Heart right ventricle (tissue), 16 donors: Measurements from ENCODE around the gene LAMA4. TPM values are rescaled to one million over a fixed set of nuclear protein-coding genes. Genes with fewer than 3 reads are reported as not detected.
A peak's percentile ranks its signal among the peaks of the same experiment; 100 is the strongest.

Source experiments
- ATAC-seq, 8 donors: fragments of 200-7000 bp; cut with Tn5 transposase; one replicate each; pipeline ENCODE4 v1.9.1; 2020; ENCODE audit warnings: mild to moderate bottlenecking in 8 of 8, moderate library complexity in 8 of 8, moderate number of reproducible peaks in 1 of 8
- DNase-seq, 2 donors: peaks; one replicate each; pipeline ENCODE4 v3.0.0-alpha.2; 2020
- H3K27ac ChIP-seq, 10 donors: fragments of 200-600 bp; sonication (generic) in 2 of 10; one replicate each; pipeline versions ENCODE4 v1.5.0 to v1.8.0; 2020 to 2022; ENCODE audit warnings: mild to moderate bottlenecking in 3 of 10
- H3K27me3 ChIP-seq, 7 donors: fragments of 200-600 bp; one replicate each; pipeline ENCODE4 v1.8.0; 2021 to 2022; ENCODE audit warnings: mild to moderate bottlenecking in 2 of 7
- H3K36me3 ChIP-seq, 9 donors: fragments of 200-600 bp; sonication (generic) in 1 of 9; one replicate each; pipeline versions ENCODE4 v1.5.0 to v1.8.0; 2020 to 2022; ENCODE audit warnings: mild to moderate bottlenecking in 2 of 9
- H3K4me1 ChIP-seq, 9 donors: fragments of 200-600 bp; sonication (generic) in 1 of 9; one replicate each; pipeline versions ENCODE4 v1.5.0 to v1.8.0; 2020 to 2022; ENCODE audit warnings: mild to moderate bottlenecking in 4 of 9
- H3K4me3 ChIP-seq, 10 donors: fragments of 200-600 bp; sonication (generic) in 2 of 10; one replicate each; pipeline versions ENCODE4 v1.5.0 to v1.8.0; 2020 to 2022; ENCODE audit warnings: mild to moderate bottlenecking in 7 of 10, moderate library complexity in 2 of 10
- H3K9me3 ChIP-seq, 11 donors: fragments of 200-600 bp in 10 of 11; sonication (generic) in 2 of 11; one replicate each; pipeline versions ENCODE4 v1.5.0 to v1.8.0; 2013 to 2022; ENCODE audit warnings: mild to moderate bottlenecking in 2 of 11, control low read depth in 1 of 11, moderate library complexity in 1 of 11
- WGBS, 2 donors: extraction: QIAGEN DNeasy Blood & Tissue Kit; methylation state at CpG; one replicate each; pipeline ENCODE4 v1.1.7; 2013; ENCODE audit warnings: inconsistent platforms in 1 of 2; 5-methylcytosine and 5-hydroxymethylcytosine counted together
- intact Hi-C, 10 donors: fragments of 100-400 bp; cut with DNase I; formaldehyde crosslinking; loops; one replicate each; pipeline versions ENCODE4 v1.11.1 to v1.14.2; 2022
- polyA plus RNA-seq, 2 donors: library from polyadenylated mRNA; stranded (reverse); fragments of 200-250 nt; gene quantifications; one replicate each; pipeline ENCODE4 v1.2.3, GENCODE V29; 2013
- total RNA-seq, 10 donors: library from RNA; stranded (reverse); fragmentation: NEBNext Ultra II Directional in 3 of 10; extraction: Animal tissue kit (Norgen Biotek cat#: 25700) in 3 of 10; gene quantifications; one replicate each; pipeline versions ENCODE4 v1.2.1 to v1.2.4, GENCODE V29; 2021 to 2023
- TF ChIP-seq, protein P1 (sequence below), 9 donors: fragments of 200-600 bp; sonication (generic) in 2 of 9; IDR thresholded peaks; one replicate each; pipeline versions ENCODE4 v1.5.0 to v1.8.0; 2021 to 2022; ENCODE audit warnings: antibody characterized with exemption in 9 of 9, mild to moderate bottlenecking in 5 of 9, moderate library complexity in 1 of 9
- donor health status: Arrhythmogenic right ventricular cardiomyopathy.
- donor health status: ischemic (EF 13 %, LVEDD 7.1; RV severe dilation, severe dysfunction).
- donor health status: healthy with polysubstance abuse.
- donor health status: DM: no; HTN: yes; CAD: no.
- donor health status: DM: no; HTN: no; CAD: no.
- donor health status: ischemic (EF 25% LVEDD 6.9; RV normal size, moderate dysfunction).
- donor health status: ischemic (EF 25% LVEDD 5.7; RV mildly dilated, moderate dysfunction).
- donor health status: healthy.
- donor health status: DM: yes; HTN: yes; CAD: no.
- donor health status: Ischemic cardiomyopathy.
- donor health status: ischemic (EF 35%, LVEDD 5.7; RV mildly dilated, moderate dysfunction).
- donor health status: nonischemic (EF 11% LVEDD 7.7; RV severe dilation, severe dysfunction).
- donor health status: DM: yes; HTN: yes; CAD: no.
- donor health status: PGD.
- donor health status: ischemic (EF 29% LVEDD 5.4; RV normal size, mild dysfunction).
- donor health status: nonischemic (EF 23%, LVEDD 6.1; RV moderate dilation, normal function).

Gene LAMA4
- total and polyA plus RNA-seq, 12 donors, result 23.7 to 103 (median 82.5) TPM

GRCh38 chr6:112183271-112183671, 71.1 kb downstream of the LAMA4 start:
- Histone ChIP-seq H3K27me3 (no peaks in the 10 kb centered on the region), H3K4me1 (peaks cover 0 to 22% (median 7%) of the 10 kb centered on the region in 9 donors), H3K4me3 (no peak overlapping the region), H3K9me3 (no peaks in the 10 kb centered on the region), H3K27ac (peak overlapping the region in 6 of 10 donors; percentile 9 to 65 (median 42)), H3K36me3 (peaks cover 0 to 92% (median 39%) of the 10 kb centered on the region in 9 donors)
- WGBS, 2 donors, result 54 to 60% methylated on average over 3 of the region's 3 CpGs
- intact Hi-C loops, result loop anchor here in 9 of 10 donors (5.0 to 10.0 kb wide), 6 partner anchors 69 to 189 kb away; partner anchors contain the start of gene LAMA4 (in 4 of the 9)
- ATAC-seq (peak in 1 of 8 donors; percentile 37), DNase-seq (no peak)
- TF ChIP-seq, protein P1, sequence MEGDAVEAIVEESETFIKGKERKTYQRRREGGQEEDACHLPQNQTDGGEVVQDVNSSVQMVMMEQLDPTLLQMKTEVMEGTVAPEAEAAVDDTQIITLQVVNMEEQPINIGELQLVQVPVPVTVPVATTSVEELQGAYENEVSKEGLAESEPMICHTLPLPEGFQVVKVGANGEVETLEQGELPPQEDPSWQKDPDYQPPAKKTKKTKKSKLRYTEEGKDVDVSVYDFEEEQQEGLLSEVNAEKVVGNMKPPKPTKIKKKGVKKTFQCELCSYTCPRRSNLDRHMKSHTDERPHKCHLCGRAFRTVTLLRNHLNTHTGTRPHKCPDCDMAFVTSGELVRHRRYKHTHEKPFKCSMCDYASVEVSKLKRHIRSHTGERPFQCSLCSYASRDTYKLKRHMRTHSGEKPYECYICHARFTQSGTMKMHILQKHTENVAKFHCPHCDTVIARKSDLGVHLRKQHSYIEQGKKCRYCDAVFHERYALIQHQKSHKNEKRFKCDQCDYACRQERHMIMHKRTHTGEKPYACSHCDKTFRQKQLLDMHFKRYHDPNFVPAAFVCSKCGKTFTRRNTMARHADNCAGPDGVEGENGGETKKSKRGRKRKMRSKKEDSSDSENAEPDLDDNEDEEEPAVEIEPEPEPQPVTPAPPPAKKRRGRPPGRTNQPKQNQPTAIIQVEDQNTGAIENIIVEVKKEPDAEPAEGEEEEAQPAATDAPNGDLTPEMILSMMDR (IDR thresholded peaks at IDR 0.05), result no peak

- no peak overlapping the region for H3K4me3 ChIP-seq
- WGBS, 2 donors, result 51 to 58% methylated on average over 5 of the region's 5 CpGs
- H3K27me3 ChIP-seq, result no peaks in the 10 kb centered on the region
- H3K4me1 ChIP-seq, result peaks cover 0 to 22% (median 7%) of the 10 kb centered on the region in 9 donors
- no peaks in the 10 kb centered on the region for H3K9me3 ChIP-seq
- peak overlapping the region in 3 of 10 donors; percentile 27 to 45 (median 34) for H3K27ac ChIP-seq
- DNase-seq (no peak), ATAC-seq (peak in 6 of 8 donors; percentile 8 to 34 (median 18))
- H3K36me3 ChIP-seq, result peaks cover 0 to 92% (median 28%) of the 10 kb centered on the region in 9 donors
- intact Hi-C loops, result loop anchor here (1.0 to 10.0 kb wide), 9 partner anchors 71 to 191 kb away; partner anchors contain the start of gene LAMA4 (in 4 of the 10)
- TF ChIP-seq, protein P1 (IDR thresholded peaks at IDR 0.05), result no peak
Measured at GRCh38 chr6:112181130-112181529, 73.2 kb downstream of the LAMA4 start.

DNA sequence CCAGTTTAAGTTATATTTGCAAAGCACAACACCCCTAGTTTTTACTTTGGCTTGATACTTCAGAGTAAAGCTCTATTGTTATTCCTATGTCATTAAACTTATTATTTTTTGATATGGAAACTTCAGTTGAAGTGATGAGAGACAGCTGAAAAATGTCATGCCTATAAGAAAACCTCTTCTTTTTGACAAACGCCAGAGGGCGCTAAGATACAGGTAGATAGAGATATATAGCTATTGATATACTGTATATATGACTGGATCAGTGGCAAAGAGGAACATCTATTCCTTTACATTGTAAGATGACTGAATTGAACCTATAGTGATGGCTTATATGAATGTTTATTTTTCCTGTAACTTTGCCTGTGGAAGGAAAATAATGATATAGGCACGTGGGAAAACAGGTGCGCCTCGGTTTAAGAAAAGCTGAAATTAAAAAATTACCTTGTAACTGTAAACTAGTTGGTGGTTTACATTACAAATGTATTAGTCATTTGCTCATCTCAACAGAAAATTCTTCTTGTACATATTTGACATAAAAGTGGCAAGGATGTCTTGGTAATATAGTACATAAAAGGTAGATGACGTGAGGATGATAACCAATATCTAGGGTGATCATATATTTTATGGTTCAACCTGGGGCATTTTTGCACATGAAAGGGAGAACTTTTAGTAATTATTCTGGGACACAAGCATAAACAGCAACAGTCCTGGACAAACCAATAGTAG, 74.1 kb downstream of the LAMA4 start:
- WGBS, 2 donors, result 59% methylated on average over 6 of the region's 6 CpGs
- TF ChIP-seq, protein P1 (IDR thresholded peaks at IDR 0.05), result peak; percentile 37 to 89 (median 79)
- intact Hi-C loops, result loop anchor here (1.0 to 10.0 kb wide), 11 partner anchors 72 to 192 kb away; partner anchors contain the start of gene LAMA4 (in 4 of the 10)
- H3K27me3 ChIP-seq, result no peaks in the 10 kb centered on the region
- H3K4me3 ChIP-seq, result no peak overlapping the region
- DNase-seq (peak in 1 of 2 donors; percentile 76), ATAC-seq (peak in 6 of 8 donors; percentile 53 to 87 (median 74))
- H3K9me3 ChIP-seq, result no peaks in the 10 kb centered on the region
- H3K4me1 ChIP-seq, result peaks cover 0 to 22% (median 7%) of the 10 kb centered on the region in 9 donors
- H3K36me3 ChIP-seq, result peaks cover 0 to 92% (median 25%) of the 10 kb centered on the region in 9 donors
- peak overlapping the region in 3 of 10 donors; percentile 27 to 45 (median 34) for H3K27ac ChIP-seq

GRCh38 chr6:112179631-112180030, 74.7 kb downstream of the LAMA4 start:
- Histone ChIP-seq H3K9me3 (no peaks in the 10 kb centered on the region), H3K27me3 (no peaks in the 10 kb centered on the region), H3K27ac (no peak overlapping the region), H3K4me3 (no peak overlapping the region), H3K36me3 (peaks cover 0 to 92% (median 31%) of the 10 kb centered on the region in 9 donors), H3K4me1 (peaks cover 0 to 22% (median 7%) of the 10 kb centered on the region in 9 donors)
- WGBS, 2 donors, result 77 to 85% methylated on average over 3 of the region's 3 CpGs
- ATAC-seq, result peak in 1 of 8 donors; percentile 38
- DNase-seq, result no peak
- intact Hi-C loops, result loop anchor here (1.0 to 10.0 kb wide), 13 partner anchors 73 to 195 kb away; partner anchors contain the start of gene LAMA4 (in 4 of the 10)
- TF ChIP-seq, protein P1 (IDR thresholded peaks at IDR 0.05), result no peak
